ENCODE results near the gene CEP162. TPM values are rescaled to one million over a fixed set of nuclear protein-coding genes. Genes with fewer than 3 reads are reported as not detected.
"Not testable (repeated sequence)": the region's sequence is repeated elsewhere in the genome, so short reads cannot be mapped to it uniquely, and the experiment has no call there.

CEP162 gene
- total RNA-seq, 4 donors from 2014 or later, result 6.3 to 45.4 (median 8.7) TPM

DNA sequence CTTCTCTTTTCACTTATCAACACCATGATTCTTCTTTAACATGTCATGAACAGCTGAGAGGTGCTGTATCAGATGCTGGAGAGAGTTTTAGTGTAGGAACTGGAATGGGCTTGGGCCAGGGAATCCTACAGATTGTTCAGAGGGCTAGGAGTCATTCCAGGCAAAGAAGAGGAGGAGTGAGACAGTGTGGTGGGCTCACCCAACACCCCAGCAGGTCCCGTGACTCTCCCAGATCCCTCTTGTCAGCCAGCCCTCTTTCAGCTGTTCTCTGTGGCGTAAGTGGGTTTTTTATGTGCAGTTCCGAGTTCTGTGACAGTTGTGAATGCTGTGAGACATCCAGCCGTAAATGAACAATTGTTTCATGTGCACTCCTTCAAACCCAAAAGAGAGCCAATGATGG is 31.4 kb upstream of the CEP162 start:
- TF ChIP-seq, protein P1, sequence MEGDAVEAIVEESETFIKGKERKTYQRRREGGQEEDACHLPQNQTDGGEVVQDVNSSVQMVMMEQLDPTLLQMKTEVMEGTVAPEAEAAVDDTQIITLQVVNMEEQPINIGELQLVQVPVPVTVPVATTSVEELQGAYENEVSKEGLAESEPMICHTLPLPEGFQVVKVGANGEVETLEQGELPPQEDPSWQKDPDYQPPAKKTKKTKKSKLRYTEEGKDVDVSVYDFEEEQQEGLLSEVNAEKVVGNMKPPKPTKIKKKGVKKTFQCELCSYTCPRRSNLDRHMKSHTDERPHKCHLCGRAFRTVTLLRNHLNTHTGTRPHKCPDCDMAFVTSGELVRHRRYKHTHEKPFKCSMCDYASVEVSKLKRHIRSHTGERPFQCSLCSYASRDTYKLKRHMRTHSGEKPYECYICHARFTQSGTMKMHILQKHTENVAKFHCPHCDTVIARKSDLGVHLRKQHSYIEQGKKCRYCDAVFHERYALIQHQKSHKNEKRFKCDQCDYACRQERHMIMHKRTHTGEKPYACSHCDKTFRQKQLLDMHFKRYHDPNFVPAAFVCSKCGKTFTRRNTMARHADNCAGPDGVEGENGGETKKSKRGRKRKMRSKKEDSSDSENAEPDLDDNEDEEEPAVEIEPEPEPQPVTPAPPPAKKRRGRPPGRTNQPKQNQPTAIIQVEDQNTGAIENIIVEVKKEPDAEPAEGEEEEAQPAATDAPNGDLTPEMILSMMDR (IDR thresholded peaks at IDR 0.05), result no peak
- no peak for TF ChIP-seq POLR2A (IDR thresholded peaks at IDR 0.05)
- no peak for DNase-seq
- Histone ChIP-seq H3K27me3 (no peaks in the 10 kb centered on the region), H3K9me3 (no peaks in the 10 kb centered on the region), H3K27ac (no peak overlapping the region), H3K4me3 (no peak overlapping the region), H3K4me1 (no peaks in the 10 kb centered on the region), H3K36me3 (peaks cover 0 to 3% (median 0%) of the 10 kb centered on the region in 3 donors)

DNA sequence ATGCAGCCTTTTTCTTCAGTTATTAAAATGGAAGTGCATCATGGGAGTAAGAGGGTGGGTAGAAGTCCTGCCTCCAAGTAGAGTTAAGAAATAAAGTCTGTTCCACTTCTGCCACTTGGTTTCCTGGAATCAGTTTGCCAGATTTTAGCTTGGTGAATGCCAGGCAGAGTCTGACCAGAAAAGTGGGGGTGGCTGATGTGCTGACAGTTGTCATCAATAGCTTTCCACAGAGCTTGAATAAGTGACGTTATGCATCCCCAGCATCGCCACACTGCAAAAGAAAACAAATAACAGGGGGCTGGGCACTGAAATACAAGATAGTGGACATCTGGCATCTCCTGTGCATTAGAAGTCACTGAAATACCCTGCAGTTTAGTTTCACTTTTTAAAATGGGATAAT is 30.8 kb upstream of the CEP162 start:
- Histone ChIP-seq H3K27me3 (no peaks in the 10 kb centered on the region), H3K9me3 (no peaks in the 10 kb centered on the region), H3K27ac (no peak overlapping the region), H3K4me3 (no peak overlapping the region), H3K36me3 (peaks cover 0 to 3% (median 0%) of the 10 kb centered on the region in 3 donors), H3K4me1 (no peaks in the 10 kb centered on the region)
- no peak for DNase-seq
- TF ChIP-seq, protein P1 (IDR thresholded peaks at IDR 0.05), result no peak
- no peak for TF ChIP-seq POLR2A (IDR thresholded peaks at IDR 0.05)

DNA sequence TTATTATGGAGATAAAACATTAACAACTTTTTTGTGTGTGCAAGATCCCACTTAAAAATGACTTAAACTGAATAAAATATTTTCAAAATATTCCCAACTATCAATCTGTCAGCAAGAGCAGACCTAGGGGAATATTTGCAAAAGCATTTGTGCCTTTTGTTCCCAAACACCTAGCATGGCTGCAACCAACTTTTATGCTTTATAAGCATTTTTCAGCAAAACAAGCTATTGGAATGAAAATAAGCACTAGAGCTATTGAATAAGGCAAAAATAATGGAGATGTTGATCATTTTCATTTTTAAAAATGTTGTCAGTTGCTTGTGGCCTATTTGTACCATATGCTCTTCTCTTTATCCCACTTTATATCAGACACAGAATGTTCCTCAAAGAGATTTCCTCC is 28.2 kb upstream of the CEP162 start:
- Histone ChIP-seq H3K4me3 (no peak overlapping the region), H3K27ac (no peak overlapping the region), H3K9me3 (no peaks in the 10 kb centered on the region), H3K36me3 (no peaks in the 10 kb centered on the region), H3K4me1 (no peaks in the 10 kb centered on the region), H3K27me3 (no peaks in the 10 kb centered on the region)
- no peak for TF ChIP-seq POLR2A (IDR thresholded peaks at IDR 0.05)
- TF ChIP-seq, protein P1 (IDR thresholded peaks at IDR 0.05), result no peak
- no peak for DNase-seq

DNA sequence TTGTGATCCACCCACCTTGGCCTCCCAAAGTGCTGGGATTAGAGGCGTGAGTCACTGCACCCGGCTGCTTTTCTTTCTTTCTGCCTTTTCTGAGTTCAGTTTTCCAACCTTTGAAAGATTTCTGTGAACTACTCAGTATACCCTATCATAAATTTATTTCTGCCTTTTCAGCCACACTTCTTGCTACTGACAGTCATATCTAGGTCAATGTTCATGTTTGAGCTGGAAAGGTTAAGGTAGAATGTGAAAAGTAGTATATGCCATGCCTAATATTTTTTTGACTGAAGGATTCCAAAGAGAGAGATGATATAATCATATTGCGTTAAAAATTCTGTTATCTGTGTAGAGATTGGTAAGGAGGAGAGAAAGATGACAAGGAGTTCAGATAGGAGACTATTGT is 25.9 kb upstream of the CEP162 start:
- Histone ChIP-seq H3K27me3 (no peaks in the 10 kb centered on the region), H3K9me3 (no peaks in the 10 kb centered on the region), H3K36me3 (no peaks in the 10 kb centered on the region), H3K27ac (no peak overlapping the region), H3K4me3 (no peak overlapping the region), H3K4me1 (no peaks in the 10 kb centered on the region)
- DNase-seq, result no peak
- TF ChIP-seq, protein P1 (IDR thresholded peaks at IDR 0.05), result no peak
- no peak for TF ChIP-seq POLR2A (IDR thresholded peaks at IDR 0.05)

DNA sequence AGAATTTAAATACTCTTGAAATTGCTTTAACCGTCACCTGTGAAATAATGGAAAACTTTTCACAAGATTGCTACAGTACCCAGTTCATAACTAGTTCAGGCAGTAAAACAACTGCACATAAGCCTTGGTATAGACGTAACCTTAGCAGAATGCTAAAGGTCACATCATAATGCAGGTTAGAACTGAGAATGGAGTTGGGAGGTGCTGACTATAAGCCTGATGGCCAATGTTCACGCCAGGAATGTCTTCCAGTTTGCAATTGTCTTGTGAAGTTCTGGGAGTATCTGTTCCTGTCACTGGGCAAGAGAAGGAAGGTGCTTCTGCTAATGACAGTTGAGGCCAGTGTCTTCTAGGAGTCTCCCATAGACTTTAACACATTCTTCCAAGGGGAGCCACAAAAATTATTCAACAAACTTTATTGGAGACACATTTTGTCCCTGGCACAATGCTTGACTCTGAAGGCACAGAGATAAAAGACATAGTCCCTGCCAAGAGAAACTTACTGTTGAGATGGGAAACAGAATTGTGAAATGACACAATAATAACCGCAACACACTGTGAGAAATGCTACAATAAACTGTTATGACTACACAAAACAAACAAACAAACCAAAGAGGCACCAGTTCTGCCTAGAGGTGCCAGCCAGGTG is 24.6 kb upstream of the CEP162 start:
- Histone ChIP-seq H3K36me3 (no peaks in the 10 kb centered on the region), H3K9me3 (no peaks in the 10 kb centered on the region), H3K4me3 (no peak overlapping the region), H3K27ac (no peak overlapping the region), H3K4me1 (no peaks in the 10 kb centered on the region), H3K27me3 (no peaks in the 10 kb centered on the region)
- DNase-seq, result no peak
- TF ChIP-seq, protein P1 (IDR thresholded peaks at IDR 0.05), result no peak
- TF ChIP-seq POLR2A (IDR thresholded peaks at IDR 0.05), result no peak

DNA sequence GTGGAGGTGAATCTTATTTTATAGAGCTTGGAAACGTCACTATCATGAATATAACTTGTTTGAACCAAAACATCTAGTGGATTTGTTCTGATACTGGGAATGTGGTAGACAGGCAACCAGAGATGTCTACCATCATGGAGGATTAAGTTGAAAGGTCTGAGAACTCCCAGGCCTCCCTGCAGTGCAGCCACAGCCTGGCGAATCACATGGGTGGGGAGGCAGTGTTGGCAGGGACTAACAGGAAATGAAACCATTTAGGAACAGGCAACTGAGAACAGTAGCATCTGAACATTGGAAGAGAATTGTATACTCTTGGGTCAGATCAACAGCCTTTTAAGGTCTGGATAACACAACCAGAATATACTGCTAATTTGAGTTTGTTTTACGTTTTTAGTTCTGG is 22.3 kb upstream of the CEP162 start:
- H3K4me1 ChIP-seq, result no peaks in the 10 kb centered on the region
- TF ChIP-seq, protein P1 (IDR thresholded peaks at IDR 0.05), result no peak
- TF ChIP-seq POLR2A (IDR thresholded peaks at IDR 0.05), result no peak
- no peaks in the 10 kb centered on the region for H3K36me3 ChIP-seq
- no peak overlapping the region for H3K27ac ChIP-seq
- H3K4me3 ChIP-seq, result no peak overlapping the region
- no peak for DNase-seq
- H3K27me3 ChIP-seq, result no peaks in the 10 kb centered on the region
- H3K9me3 ChIP-seq, result no peaks in the 10 kb centered on the region

DNA sequence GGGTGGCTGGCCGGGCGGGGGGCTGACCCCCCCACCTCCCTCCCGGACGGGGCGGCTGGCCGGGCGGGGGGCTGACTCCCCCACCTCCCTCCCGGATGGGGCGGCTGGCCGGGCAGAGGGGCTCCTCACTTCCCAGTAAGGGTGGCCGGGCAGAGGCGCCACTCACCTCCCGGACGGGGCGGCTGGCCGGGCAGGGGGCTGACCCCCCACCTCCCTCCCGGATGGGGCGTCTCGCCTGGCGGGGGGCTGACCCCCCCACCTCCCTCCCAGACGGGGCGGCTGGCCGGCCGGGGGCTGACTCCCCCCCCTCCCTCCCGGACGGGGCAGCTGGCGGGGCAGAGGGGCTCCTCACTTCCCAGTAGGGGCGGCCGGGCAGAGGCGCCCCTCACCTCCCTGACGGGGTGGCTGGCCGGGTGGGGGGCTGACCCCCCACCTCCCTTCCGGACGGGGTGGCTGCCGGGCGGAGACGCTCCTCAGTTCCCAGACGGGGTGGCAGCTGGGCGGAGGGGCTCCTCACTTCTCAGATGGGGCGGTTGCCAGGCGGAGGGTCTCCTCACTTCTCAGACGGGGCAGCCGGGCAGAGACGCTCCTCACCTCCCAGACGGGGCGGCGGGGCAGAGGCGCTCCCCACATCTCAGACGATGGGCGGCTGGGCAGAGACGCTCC is 17.1 kb upstream of the CEP162 start:
- not testable (repeated sequence) for H3K4me1 ChIP-seq, H3K4me3 ChIP-seq, H3K36me3 ChIP-seq, H3K9me3 ChIP-seq, H3K27me3 ChIP-seq, DNase-seq, H3K27ac ChIP-seq
